Measurements from ENCODE around the gene E4F1. TPM values are rescaled to one million over a fixed set of nuclear protein-coding genes. Genes with fewer than 3 reads are reported as not detected.

E4F1 gene
- total and polyA plus RNA-seq, 7 donors = 11.1 to 22.9 (median 16.8) TPM

DNA sequence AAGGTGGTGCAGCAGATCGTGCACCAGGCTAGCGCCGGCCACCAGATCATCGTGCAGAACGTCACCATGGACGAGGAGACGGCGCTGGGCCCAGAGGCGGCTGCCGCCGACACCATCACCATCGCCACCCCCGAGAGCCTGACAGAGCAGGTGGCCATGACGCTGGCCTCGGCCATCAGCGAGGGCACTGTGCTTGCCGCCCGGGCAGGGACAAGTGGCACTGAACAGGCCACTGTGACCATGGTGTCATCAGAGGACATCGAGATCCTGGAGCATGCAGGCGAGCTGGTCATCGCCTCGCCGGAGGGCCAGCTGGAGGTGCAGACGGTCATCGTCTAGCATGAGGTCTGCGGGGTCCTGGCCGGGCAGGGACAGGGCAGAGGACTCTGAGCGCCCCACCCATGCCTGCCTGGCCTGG is 11.9 kb downstream of the E4F1 start:
- ATAC-seq = no peak
- Histone ChIP-seq H3K27me3 (ENCODE audit: insufficient read depth in 3 of 3, low read length in 2 of 3) (peaks cover 0 to 13% (median 4%) of the 10 kb centered on the region in 3 donors), H3K9me3 (no peaks in the 10 kb centered on the region), H3K27ac (no peak overlapping the region), H3K4me1 (peaks cover 9% of the 10 kb centered on the region), H3K36me3 (ENCODE audit: insufficient read depth in 1 of 2, low read depth in 1 of 2) (peaks cover 3 to 67% of the 10 kb centered on the region in 2 donors), H3K4me3 (no peak overlapping the region)
- WGBS, 3 donors = 87 to 90% (median 89%) methylated on average over 22 to 28 of the region's 28 CpGs
- TF ChIP-seq, protein P1, sequence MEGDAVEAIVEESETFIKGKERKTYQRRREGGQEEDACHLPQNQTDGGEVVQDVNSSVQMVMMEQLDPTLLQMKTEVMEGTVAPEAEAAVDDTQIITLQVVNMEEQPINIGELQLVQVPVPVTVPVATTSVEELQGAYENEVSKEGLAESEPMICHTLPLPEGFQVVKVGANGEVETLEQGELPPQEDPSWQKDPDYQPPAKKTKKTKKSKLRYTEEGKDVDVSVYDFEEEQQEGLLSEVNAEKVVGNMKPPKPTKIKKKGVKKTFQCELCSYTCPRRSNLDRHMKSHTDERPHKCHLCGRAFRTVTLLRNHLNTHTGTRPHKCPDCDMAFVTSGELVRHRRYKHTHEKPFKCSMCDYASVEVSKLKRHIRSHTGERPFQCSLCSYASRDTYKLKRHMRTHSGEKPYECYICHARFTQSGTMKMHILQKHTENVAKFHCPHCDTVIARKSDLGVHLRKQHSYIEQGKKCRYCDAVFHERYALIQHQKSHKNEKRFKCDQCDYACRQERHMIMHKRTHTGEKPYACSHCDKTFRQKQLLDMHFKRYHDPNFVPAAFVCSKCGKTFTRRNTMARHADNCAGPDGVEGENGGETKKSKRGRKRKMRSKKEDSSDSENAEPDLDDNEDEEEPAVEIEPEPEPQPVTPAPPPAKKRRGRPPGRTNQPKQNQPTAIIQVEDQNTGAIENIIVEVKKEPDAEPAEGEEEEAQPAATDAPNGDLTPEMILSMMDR (IDR thresholded peaks at IDR 0.05) = no peak
- no peak for DNase-seq
- intact Hi-C loops (cut with DNase I) = no loop called here

DNA sequence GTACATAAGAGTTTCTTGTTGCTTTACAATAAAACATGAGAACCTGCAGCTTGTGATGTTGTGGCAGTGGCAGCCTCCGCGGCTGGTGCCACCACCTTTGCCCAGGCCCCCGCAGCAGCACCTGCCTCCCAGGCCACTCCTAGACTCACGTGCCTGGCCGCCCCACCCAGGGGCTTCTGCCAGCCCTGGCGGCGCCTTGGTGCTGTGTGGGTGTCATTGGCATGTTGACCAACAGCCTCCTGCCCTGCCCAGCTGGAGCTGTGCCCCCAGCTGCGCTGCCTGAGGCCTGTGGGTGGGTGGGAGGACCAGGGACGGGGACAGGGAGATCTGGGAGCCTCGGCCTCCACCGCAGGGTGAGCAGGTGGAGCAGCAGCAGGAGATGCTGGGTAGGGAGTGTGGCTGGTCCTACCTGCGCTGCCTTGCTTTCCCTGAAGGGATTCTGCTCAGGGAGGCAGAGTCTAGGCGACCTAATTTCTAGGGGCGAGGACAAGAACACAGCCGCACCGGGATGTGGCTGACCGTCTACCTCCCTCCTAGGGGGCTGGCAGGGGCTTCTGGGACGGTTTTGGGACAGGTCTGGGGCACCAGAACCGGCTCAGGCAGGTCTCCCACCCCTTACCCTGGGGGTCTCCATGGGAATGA is 12.4 kb downstream of the E4F1 start:
- Histone ChIP-seq H3K27ac (no peak overlapping the region), H3K27me3 (ENCODE audit: insufficient read depth in 3 of 3, low read length in 2 of 3) (peaks cover 0 to 13% (median 4%) of the 10 kb centered on the region in 3 donors), H3K4me3 (no peak overlapping the region), H3K36me3 (ENCODE audit: insufficient read depth in 1 of 2, low read depth in 1 of 2) (peaks cover 3 to 67% of the 10 kb centered on the region in 2 donors), H3K4me1 (peaks cover 9% of the 10 kb centered on the region), H3K9me3 (no peaks in the 10 kb centered on the region)
- TF ChIP-seq, protein P1 (IDR thresholded peaks at IDR 0.05) = no peak
- WGBS, 3 donors = 56 to 69% (median 56%) methylated on average over 18 to 19 of the region's 19 CpGs
- intact Hi-C loops (cut with DNase I) = no loop called here
- ATAC-seq = peak in 1 of 4 donors; percentile 6
- DNase-seq = no peak

DNA sequence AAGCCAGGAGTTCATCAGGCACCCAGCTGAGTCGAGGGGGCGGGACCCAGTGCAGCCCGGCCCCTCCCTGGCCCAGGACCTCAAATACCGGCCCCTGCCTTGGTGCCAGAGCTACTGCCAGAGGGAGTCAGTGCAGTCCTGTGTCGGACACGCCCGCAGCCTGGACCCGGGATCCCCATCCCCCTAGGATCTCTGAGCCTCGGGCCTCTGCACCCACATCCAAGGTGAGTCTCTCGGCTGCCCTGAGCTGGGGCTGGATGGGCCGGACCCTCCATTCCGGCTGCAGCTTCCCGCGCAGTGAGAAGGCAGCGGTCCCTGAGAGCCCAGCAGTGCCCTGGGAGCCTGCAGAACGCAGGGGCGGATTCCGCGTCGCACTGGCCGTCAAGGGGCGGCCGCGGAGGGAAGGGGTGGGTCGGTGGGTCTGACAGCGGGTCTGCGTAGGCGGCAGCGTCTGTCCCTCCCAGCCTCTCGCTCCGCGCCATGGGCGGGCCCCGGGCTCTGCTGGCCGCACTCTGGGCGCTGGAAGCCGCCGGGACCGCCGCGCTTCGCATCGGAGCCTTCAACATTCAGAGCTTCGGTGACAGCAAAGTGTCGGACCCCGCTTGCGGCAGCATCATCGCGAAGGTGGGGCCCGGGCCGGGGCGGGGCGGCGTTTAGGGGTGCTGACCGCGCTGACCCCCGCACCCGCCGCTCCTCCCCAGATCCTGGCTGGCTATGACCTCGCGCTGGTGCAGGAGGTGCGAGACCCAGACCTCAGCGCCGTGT is 13.1 kb downstream of the E4F1 start, which contains the start of gene DNASE1L2:
Gene DNASE1L2, plus strand, starts transcription at position 108 of the 765 bp plus-strand sequence. Its CDS starts 373 bp downstream, at position 481.
- WGBS, 3 donors = 5 to 9% (median 8%) methylated on average over 41 to 64 of the region's 64 CpGs
- ATAC-seq (peak in 3 of 4 donors; percentile 23 to 27 (median 25)), DNase-seq (no peak)
- Histone ChIP-seq H3K27me3 (ENCODE audit: insufficient read depth in 3 of 3, low read length in 2 of 3) (peaks cover 0 to 13% (median 4%) of the 10 kb centered on the region in 3 donors), H3K36me3 (ENCODE audit: insufficient read depth in 1 of 2, low read depth in 1 of 2) (peaks cover 3 to 67% of the 10 kb centered on the region in 2 donors), H3K27ac (no peak within 1 kb of the TSS), H3K4me3 (peak within 1 kb of the TSS; percentile 38), H3K9me3 (no peaks in the 10 kb centered on the region), H3K4me1 (peaks cover 9% of the 10 kb centered on the region)
- intact Hi-C loops (cut with DNase I) = no loop called here
- TF ChIP-seq, protein P1 (IDR thresholded peaks at IDR 0.05) = no peak

DNA sequence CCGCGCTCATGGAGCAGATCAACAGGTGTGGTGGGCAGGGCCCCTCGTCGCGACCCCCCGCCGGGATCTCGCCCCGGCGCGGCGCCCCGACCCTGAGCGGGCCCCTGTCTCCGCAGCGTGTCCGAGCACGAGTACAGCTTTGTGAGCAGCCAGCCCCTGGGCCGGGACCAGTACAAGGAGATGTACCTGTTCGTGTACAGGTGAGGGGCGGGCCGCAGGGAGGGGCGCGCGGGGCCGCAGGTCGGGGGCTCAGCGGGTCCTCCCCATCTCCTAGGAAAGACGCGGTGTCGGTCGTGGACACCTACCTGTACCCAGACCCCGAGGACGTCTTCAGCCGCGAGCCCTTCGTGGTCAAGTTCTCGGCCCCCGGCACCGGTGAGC is 13.7 kb downstream of the E4F1 start:
- intact Hi-C loops (cut with DNase I) = no loop called here
- H3K36me3 ChIP-seq (ENCODE audit: insufficient read depth in 1 of 2, low read depth in 1 of 2) = peaks cover 3 to 66% of the 10 kb centered on the region in 2 donors
- H3K4me1 ChIP-seq = peaks cover 9% of the 10 kb centered on the region
- 6 to 10% (median 7%) methylated on average over 30 to 40 of the region's 40 CpGs for WGBS, 3 donors
- ATAC-seq (peak in 1 of 4 donors; percentile 1), DNase-seq (no peak)
- H3K27ac ChIP-seq = no peak overlapping the region
- no peaks in the 10 kb centered on the region for H3K9me3 ChIP-seq
- peak overlapping the region; percentile 38 for H3K4me3 ChIP-seq
- TF ChIP-seq, protein P1 (IDR thresholded peaks at IDR 0.05) = no peak
- H3K27me3 ChIP-seq (ENCODE audit: insufficient read depth in 3 of 3, low read length in 2 of 3) = peaks cover 0 to 13% (median 4%) of the 10 kb centered on the region in 3 donors

Data from psoas muscle (tissue), 8 donors.